ENCODE results near the gene CD69.

DNA sequence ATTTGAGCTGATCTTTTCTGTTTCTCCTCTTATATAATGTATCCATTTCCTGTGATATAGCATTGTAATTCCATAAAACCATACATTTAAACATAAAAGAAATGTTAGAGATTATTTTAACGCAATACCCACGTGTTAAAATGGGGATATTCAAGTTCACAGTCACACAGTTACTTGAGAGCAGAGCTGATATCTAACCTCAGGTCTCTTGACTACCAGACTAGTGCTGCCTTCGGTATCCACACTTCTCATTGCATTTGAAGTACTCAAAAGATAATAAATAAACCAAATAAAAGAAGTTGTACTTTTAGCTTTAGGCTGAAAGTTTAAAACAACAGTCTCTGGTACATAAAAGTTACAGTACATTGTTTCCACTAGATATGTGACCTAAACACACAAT, 30.7 kb downstream of the CD69 start:
- TF ChIP-seq, protein P1, sequence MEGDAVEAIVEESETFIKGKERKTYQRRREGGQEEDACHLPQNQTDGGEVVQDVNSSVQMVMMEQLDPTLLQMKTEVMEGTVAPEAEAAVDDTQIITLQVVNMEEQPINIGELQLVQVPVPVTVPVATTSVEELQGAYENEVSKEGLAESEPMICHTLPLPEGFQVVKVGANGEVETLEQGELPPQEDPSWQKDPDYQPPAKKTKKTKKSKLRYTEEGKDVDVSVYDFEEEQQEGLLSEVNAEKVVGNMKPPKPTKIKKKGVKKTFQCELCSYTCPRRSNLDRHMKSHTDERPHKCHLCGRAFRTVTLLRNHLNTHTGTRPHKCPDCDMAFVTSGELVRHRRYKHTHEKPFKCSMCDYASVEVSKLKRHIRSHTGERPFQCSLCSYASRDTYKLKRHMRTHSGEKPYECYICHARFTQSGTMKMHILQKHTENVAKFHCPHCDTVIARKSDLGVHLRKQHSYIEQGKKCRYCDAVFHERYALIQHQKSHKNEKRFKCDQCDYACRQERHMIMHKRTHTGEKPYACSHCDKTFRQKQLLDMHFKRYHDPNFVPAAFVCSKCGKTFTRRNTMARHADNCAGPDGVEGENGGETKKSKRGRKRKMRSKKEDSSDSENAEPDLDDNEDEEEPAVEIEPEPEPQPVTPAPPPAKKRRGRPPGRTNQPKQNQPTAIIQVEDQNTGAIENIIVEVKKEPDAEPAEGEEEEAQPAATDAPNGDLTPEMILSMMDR (IDR thresholded peaks at IDR 0.05; ENCODE audit: low read depth, low read length): no peak
- no peak for TF ChIP-seq EZH2phosphoT487 (IDR thresholded peaks at IDR 0.05; ENCODE audit: low read depth)

Data from OCI-LY3 (cell line).